HG03066 (cell line): ENCODE data around the gene AGER.
A peak's percentile ranks its signal among the peaks of the same experiment; 100 is the strongest.
"Not testable (repeated sequence)": the region's sequence is repeated elsewhere in the genome, so short reads cannot be mapped to it uniquely, and the experiment has no call there.

Source experiments
- ATAC-seq: cut with Tn5 transposase; IDR thresholded peaks from one replicate; pipeline ENCODE4 v1.9.1; 2021; ENCODE audit warnings: low read depth; ENCODE audit not compliant: unreplicated experiment

Gene AGER

DNA sequence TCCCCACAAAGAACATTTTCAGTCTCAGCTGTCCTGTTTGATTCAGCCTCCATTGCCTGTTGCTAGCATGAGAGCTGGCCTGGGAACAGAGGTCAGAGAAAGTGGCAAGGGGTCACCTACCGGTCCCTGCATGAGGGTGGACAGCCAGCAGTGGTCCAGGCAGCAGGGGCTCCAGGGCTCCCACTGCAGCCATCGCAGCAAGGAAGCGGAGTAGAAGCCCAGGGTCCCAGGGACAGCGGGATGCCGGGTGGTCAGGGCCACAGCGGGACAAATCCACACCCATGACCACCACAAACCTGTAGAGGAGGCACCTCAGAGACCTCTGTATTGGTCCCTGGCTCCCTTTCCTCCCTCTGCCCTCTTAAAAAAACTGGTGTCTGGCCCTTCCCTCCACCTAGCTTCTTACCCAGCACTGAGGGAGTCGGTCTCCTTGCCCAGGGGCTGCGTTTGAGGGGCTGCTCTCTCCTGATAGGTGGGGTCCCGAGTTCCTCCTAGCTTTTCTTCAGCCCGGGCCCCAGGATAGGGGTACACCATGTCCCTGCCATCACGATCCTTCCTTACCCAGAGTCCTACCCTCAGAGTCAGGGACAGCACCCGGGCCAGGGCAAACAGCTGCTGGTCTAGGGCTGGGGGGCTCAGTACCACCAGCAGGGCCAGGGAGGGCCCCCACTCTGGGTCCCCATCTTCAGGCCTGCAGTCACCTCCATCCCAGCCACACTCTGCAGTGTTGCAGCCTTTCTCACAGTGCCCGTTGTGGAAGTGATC, 16.8 kb upstream of the AGER start:
- ATAC-seq = no peak

DNA sequence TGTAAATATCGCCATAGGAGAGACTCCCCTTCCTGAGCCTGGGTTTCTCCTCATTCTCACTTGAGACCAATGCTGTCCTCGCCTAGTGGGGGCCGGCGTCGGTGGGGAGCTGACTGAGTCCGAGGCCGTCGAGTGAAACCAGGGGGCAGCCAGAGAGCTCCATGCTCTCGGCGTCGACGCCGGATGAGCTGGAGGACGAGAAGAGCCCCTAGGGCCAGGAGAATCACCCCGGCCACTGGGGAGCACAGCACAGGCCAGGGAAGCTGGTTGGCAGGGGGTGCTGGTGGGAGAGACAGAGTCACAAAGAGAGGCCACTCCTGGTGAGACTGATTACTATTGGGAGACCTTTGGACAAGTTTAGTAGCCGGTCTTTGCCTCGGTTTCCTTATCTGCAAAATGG, 14.8 kb upstream of the AGER start:
- ATAC-seq = no peak

GRCh38 chr6:32198345-32198696, 14.3 kb upstream of the AGER start:
- no peak for ATAC-seq

GRCh38 chr6:32196682-32197616, 12.9 kb upstream of the AGER start:
- no peak for ATAC-seq

GRCh38 chr6:32195902-32196681, 12.0 kb upstream of the AGER start:
- peak; percentile 65 for ATAC-seq

DNA sequence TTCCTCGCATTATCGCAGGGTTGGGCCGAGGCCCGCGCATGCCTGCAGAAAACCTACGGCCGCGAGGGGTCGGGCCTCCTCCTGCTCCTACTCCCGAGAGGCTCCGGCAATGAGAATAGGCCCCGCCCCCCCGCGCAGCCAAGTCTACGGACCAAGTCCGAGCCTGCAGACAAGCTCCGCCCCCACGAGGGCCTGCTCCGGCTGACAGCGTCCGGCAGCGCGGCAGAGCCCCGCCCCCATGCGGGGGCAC, 11.5 kb upstream of the AGER start:
- no peak for ATAC-seq

GRCh38 chr6:32194825-32195651, 11.0 kb upstream of the AGER start:
- ATAC-seq = peak; percentile 70

- no peak for ATAC-seq
Observed at GRCh38 chr6:32194388-32194787, 10.3 kb upstream of the AGER start.

DNA sequence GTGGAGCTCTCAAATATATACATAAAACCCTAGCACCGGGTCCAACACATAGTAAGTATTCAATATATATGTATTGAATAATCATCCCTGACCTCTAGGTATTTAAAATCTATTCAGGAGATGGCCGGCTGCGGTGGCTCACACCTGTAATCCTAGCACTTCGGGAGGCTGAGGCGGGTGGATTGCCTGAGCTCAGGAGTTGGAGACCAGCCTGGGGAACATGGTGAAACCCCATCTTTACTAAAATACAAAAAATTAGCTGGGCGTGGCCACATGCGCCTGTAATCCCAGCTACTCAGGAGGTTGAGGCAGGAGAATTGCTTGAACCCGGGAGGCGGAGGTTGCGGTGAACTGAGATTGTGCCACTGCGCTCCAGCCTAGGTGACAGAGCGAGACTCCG, 9.0 kb upstream of the AGER start:
- not testable (repeated sequence) for ATAC-seq

- ATAC-seq = no peak
Observed at GRCh38 chr6:32192608-32193039, 8.6 kb upstream of the AGER start, which contains the start of gene GPSM3. TSS of gene GPSM3 (minus strand) at chr6:32192643. CDS start at chr6:32192513, 130 bp downstream.

- ATAC-seq = no peak
Observed at GRCh38 chr6:32191696-32192607, 7.9 kb upstream of the AGER start.

- no peak for ATAC-seq
Observed at GRCh38 chr6:32190911-32191677, 7.0 kb upstream of the AGER start.

DNA sequence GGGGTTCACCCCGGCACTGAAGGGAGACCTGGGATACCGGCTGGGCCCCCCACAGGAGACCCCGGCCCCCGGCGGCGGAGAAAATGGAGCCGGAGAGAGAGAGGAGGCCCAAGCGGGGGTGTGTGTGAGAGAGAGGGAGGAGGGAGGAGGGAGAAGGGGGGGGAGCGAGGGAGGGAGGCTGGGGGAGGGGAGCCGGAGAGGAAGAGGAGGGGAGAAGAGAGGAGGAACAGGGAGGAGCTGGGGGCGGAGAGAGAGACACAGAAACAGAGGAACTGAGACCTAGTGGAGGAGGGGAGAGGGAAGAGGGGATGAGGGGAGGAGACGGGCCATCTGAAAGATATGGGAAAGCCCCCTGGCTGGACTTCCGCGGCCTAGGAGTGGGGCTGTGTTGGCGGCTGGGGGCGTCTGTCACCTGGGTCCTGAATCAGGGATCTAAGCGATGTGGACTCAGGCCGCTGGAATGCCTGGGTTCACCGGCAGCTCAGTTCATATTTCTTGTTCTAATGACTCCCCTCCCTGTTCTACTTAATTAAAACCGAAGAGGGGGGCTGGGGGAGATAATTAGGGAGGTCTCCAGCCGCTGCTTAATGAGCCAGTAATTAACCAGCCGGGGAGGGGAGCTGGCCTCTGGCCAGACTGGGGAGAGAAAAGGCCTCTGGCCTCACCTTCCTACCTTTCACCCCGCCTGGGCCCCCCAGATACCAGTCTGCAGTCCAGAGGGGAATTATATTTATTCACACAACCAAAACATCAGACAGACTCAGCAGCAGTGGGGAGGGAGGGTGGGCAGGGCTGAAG, 6.2 kb upstream of the AGER start, which contains the start of gene PBX2:
PBX2 (minus strand) TSS at position 149 of the 798 bp plus-strand sequence. CDS start 287 bp downstream, outside the sequence.
- peak; percentile 51 for ATAC-seq

DNA sequence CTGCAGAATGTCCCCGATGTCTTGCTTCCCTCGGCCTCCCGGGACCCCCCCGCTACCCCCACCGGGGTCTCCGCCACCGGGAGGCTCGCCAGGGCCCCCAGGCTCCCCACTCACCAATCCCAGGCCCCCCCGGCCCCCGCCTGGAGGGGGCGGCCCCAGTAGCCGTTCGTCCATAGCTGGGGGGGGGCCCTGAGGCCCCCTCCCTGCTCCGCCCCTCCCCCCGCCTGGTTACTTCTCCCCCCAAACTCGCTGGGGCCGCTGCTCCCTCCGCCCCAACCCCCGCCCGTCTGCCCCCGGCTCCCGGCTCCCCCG, 5.6 kb upstream of the AGER start:
- no peak for ATAC-seq

- ATAC-seq = no peak
Observed at GRCh38 chr6:32189069-32189741, 5.2 kb upstream of the AGER start.

DNA sequence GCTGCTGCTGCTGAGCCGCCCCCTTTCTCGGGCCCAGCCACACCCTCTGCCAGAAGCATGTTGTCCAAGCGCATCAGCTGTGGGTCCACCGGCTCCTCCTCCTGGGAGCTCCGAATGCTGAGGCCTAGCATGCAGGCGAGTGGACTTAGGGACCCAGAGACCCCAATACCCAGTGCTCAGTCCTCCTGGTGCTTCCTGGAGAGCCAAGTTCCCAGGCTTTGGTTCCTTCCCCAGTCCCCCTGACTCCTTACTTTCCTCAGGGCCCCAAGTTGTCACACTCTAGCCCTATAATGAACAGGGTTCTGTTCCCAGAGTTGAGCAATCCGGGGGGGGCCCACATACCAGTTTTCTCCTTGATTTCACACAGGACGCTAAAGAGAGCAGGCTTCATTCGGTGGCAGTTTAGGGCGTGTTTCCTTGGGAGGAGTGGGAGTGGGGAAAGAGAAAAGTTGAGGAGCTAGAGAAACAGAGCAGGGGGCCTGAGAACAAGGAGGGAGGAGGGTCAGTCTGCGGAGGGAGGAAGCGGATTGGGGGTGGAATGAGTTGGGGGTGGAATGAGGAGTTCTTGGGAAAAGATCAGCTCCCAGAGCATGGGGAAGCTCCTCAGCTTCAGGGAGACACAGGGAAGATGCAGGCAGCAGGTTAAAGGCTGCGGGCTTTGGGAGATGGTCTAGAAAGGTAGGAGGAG, 4.5 kb upstream of the AGER start:
- no peak for ATAC-seq
